Tibial nerve (tissue), 4 donors: Measurements from ENCODE around the gene FMO5. TPM values are rescaled to one million over a fixed set of nuclear protein-coding genes. Genes with fewer than 3 reads are reported as not detected.

Experiments used
- DNase-seq, 2 donors: peaks; one replicate each; pipeline ENCODE4 v3.0.0-alpha.2; 2019; ENCODE audit warnings: low spot score in 2 of 2
- H3K27ac ChIP-seq, 4 donors: fragments of 200-600 bp; sonication (generic) in 3 of 4; one replicate each; pipeline ENCODE4 v1.5.1; 2017 to 2019; ENCODE audit warnings: mild to moderate bottlenecking in 1 of 4
- H3K27me3 ChIP-seq, 2 donors: fragments of 200-600 bp; sonication (generic) in 1 of 2; one replicate each; pipeline versions ENCODE4 v1.5.1 to v1.6.0; 2017 to 2019
- H3K36me3 ChIP-seq, 3 donors: fragments of 200-600 bp; sonication (generic); one replicate each; pipeline ENCODE4 v1.5.1; 2018 to 2019
- H3K4me1 ChIP-seq, 4 donors: fragments of 200-600 bp; sonication (generic) in 3 of 4; one replicate each; pipeline ENCODE4 v1.5.1; 2017 to 2019
- H3K4me3 ChIP-seq, 4 donors: fragments of 200-600 bp; sonication (generic) in 3 of 4; one replicate each; pipeline ENCODE4 v1.5.1; 2017 to 2019; ENCODE audit warnings: mild to moderate bottlenecking in 1 of 4, moderate library complexity in 1 of 4
- H3K9me3 ChIP-seq, 4 donors: fragments of 200-600 bp; sonication (generic) in 3 of 4; one replicate each; pipeline ENCODE4 v1.5.1; 2017 to 2019
- EP300 ChIP-seq, 2 donors: sonication (generic); formaldehyde crosslinking; IDR thresholded peaks; one replicate each; pipeline ENCODE4 v1.6.1; 2017; ENCODE audit warnings: antibody characterized with exemption in 2 of 2, mild to moderate bottlenecking in 1 of 2
- POLR2A ChIP-seq, 2 donors: fragments of 450-650 bp; IDR thresholded peaks; one replicate each; pipeline ENCODE4 v1.6.1; 2017; ENCODE audit warnings: antibody characterized with exemption in 2 of 2, mild to moderate bottlenecking in 2 of 2, moderate library complexity in 2 of 2
- WGBS, 2 donors: methylation state at CpG; one replicate each; pipeline ENCODE4 v1.1.5; 2018; 5-methylcytosine and 5-hydroxymethylcytosine counted together
- total RNA-seq, 4 donors: library from RNA; depleted of rRNA; stranded (reverse); fragments of >200 nt; gene quantifications; one replicate each; pipeline ENCODE4 v1.1.0, GENCODE V29; 2016
- TF ChIP-seq, protein P1 (sequence below), 5 experiments: fragments of 200-600 bp in 3 of 5; fragments of 450-650 bp in 2 of 5; sonication (generic) in 3 of 5; IDR thresholded peaks; one replicate each; pipeline ENCODE4 v1.5.1; 2016 to 2019; ENCODE audit warnings: antibody characterized with exemption in 5 of 5, mild to moderate bottlenecking in 3 of 5, moderate library complexity in 2 of 5

Gene FMO5
- total RNA-seq, 4 donors from 2014 or later, result 2.6 to 6.3 (median 3.0) TPM

DNA sequence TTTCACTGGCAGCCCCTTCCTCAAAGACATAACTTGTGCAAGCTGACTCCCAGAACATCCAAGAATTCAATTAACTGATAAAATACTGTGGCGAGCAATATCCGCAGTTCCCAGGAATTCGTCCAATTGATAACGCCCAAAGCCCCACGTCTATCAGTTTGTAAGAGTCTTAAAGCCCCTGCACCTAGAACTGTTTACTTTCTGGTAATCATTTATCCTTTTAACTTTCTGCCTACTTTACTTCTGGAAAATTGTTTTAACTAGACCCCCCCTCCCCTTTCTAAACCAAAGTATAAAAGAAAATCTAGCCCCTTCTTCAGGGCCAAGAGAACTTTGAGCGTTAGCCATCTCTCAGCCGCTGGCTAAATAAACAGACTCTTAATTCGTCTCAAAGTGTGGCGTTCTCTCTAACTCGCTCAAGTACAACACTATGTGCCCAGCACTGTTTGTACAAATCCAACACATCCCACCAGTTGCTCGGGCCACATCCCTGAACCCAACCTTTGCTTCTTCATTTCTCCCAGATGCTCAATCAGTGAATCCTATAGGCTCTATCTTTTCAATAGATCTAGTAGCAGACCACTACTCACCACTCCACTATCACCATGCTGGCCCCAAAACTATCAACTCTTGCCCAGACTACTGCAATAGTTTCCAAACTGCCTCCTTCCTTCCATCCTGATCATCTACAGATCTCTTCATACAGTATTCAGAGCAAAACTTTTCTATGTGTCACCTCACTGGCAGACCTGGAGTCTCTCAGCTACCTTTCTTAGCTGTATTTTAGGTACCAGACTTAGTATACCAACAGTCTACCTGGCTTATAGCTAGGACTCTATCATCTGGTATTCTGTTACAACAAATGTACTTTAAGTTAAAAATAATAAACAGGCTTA is 14.0 kb upstream of the FMO5 start:
- Histone ChIP-seq H3K4me1 (peaks cover 0 to 13% (median 0%) of the 10 kb centered on the region in 4 donors), H3K4me3 (no peak overlapping the region), H3K9me3 (no peaks in the 10 kb centered on the region), H3K27me3 (no peaks in the 10 kb centered on the region), H3K36me3 (no peaks in the 10 kb centered on the region), H3K27ac (no peak overlapping the region)
- TF ChIP-seq EP300 (IDR thresholded peaks at IDR 0.05) (no peak), POLR2A (IDR thresholded peaks at IDR 0.05) (no peak)
- TF ChIP-seq, protein P1, sequence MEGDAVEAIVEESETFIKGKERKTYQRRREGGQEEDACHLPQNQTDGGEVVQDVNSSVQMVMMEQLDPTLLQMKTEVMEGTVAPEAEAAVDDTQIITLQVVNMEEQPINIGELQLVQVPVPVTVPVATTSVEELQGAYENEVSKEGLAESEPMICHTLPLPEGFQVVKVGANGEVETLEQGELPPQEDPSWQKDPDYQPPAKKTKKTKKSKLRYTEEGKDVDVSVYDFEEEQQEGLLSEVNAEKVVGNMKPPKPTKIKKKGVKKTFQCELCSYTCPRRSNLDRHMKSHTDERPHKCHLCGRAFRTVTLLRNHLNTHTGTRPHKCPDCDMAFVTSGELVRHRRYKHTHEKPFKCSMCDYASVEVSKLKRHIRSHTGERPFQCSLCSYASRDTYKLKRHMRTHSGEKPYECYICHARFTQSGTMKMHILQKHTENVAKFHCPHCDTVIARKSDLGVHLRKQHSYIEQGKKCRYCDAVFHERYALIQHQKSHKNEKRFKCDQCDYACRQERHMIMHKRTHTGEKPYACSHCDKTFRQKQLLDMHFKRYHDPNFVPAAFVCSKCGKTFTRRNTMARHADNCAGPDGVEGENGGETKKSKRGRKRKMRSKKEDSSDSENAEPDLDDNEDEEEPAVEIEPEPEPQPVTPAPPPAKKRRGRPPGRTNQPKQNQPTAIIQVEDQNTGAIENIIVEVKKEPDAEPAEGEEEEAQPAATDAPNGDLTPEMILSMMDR (IDR thresholded peaks at IDR 0.05), result no peak
- DNase-seq, result no peak
- WGBS, 2 donors, result 89% methylated on average over 11 of the region's 11 CpGs

DNA sequence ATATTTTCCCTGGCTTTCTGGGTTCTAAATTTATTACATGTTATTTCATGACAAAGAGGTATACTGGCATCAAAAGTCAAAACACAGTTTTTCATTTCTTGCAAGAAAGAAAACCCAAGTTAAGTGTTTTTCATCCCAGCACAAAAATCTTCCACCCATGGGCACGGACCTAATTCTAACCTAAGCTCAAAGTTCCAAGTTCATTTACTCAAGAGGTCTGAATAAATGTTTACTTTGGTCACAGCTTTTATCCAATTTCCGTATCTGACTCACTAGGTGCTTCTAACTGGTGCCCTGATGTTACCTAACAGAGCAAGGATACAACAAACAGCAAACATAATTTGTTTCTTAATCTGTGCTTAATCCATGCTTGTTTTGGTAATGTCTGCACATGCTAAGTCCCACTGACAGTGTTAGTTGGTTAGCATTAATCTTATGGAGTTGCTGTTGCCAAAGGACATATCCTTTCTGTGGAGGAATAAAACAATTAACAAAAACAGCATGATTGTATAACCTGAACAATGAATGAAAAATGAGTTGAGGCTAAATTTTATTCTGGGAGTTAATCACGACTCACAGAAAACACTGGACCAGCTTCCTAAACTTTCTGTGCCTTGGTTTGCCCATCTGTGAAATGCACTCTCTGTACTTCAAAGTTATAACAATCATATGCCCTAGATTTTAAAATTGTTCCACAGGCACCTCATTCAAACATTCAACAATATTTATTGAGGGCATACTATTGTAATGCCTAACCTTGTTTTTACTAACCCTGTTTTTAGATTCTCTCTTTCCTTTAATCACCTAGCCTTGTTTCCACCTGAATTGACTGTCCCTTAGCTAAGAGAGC is 13.1 kb upstream of the FMO5 start:
- no peaks in the 10 kb centered on the region for H3K9me3 ChIP-seq
- DNase-seq, result no peak
- whole genome bisulfite sequencing, 2 donors, result 66 to 69% methylated on average over 3 of the region's 3 CpGs
- TF ChIP-seq POLR2A (IDR thresholded peaks at IDR 0.05) (no peak), EP300 (IDR thresholded peaks at IDR 0.05) (no peak)
- TF ChIP-seq, protein P1 (IDR thresholded peaks at IDR 0.05), result no peak
- peaks cover 0 to 6% (median 0%) of the 10 kb centered on the region in 4 donors for H3K4me1 ChIP-seq
- H3K4me3 ChIP-seq, result no peak overlapping the region
- H3K36me3 ChIP-seq, result no peaks in the 10 kb centered on the region
- no peak overlapping the region for H3K27ac ChIP-seq
- no peaks in the 10 kb centered on the region for H3K27me3 ChIP-seq

DNA sequence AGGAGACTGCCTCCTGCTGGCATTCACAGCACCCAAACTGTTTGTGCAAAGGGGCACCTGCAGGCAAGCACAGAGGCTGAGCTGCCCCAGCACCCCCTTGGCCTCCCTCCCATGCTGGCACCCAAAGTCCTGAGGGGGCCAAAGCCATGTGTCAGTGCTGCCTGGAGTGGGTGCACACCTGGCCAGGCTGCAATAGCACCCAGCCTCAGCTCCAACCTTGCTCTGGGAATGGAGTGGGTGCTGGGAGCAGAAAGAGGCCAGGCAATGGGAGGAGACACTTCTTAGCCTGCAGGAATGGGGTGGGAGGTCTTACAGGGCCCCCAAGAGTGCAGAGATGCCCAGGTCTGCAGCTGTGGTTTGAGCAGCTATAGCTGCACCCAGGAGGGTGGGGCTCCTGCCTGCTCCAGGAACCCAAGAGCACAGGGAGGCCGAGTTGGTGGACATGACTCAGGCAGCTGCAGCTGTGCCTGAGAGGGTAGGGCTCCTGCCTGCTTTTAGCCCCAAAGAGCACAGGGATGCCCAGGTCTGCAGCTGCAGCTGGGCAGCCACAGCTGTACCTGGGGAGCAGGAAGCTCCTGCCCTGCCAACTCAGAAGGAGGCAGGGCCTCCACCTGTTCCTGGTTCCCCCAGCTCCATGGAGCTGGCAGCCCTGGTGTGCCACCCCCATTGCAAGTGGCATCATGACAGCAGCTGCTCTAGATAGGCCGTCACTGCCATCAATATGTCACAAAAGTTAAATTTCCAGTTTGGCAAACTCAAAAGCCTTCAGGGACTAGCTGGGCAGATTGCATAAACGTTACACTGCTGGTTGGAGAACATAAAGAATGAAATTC is 12.0 kb upstream of the FMO5 start:
- TF ChIP-seq, protein P1 (IDR thresholded peaks at IDR 0.05), result no peak
- TF ChIP-seq POLR2A (IDR thresholded peaks at IDR 0.05) (no peak), EP300 (IDR thresholded peaks at IDR 0.05) (no peak)
- Histone ChIP-seq H3K27ac (peak overlapping the region in 1 of 4 donors; percentile 17), H3K4me3 (no peak overlapping the region), H3K27me3 (no peaks in the 10 kb centered on the region), H3K9me3 (no peaks in the 10 kb centered on the region), H3K4me1 (peaks cover 0 to 6% (median 0%) of the 10 kb centered on the region in 4 donors), H3K36me3 (no peaks in the 10 kb centered on the region)
- 64 to 68% methylated on average over 1 to 3 of the region's 3 CpGs for WGBS, 2 donors
- no peak for DNase-seq

DNA sequence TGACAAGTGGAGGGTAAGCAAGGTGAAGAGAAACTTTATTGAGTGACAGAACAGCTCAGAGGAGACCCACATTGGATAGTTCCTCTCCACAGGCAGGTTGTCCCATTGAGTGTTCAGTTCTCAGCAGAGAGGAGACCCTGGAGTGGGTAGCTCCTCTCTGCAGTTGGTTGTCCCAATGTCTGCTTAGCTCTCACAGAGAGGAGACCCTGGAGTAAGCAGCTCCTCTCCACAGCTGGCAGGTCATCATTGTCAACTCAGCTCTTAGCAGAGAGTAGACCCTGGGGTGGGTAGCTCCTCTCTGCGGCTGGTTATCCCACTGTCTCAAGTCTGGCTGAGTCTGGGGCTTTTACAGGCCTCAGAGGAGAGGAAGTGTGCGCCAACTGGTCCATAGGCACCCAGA is 11.3 kb upstream of the FMO5 start:
- peaks cover 0 to 3% (median 0%) of the 10 kb centered on the region in 4 donors for H3K9me3 ChIP-seq
- H3K27ac ChIP-seq, result peak overlapping the region in 1 of 4 donors; percentile 17
- TF ChIP-seq POLR2A (IDR thresholded peaks at IDR 0.05) (no peak), EP300 (IDR thresholded peaks at IDR 0.05) (no peak)
- TF ChIP-seq, protein P1 (IDR thresholded peaks at IDR 0.05), result no peak
- 92 to 95% methylated on average over 2 of the region's 2 CpGs for WGBS, 2 donors
- H3K4me1 ChIP-seq, result no peaks in the 10 kb centered on the region
- H3K36me3 ChIP-seq, result no peaks in the 10 kb centered on the region
- H3K4me3 ChIP-seq, result no peak overlapping the region
- no peak for DNase-seq
- H3K27me3 ChIP-seq, result no peaks in the 10 kb centered on the region
